Small intestine (tissue), 7 donors: Measurements from ENCODE around the gene GLT8D2. TPM values are rescaled to one million over a fixed set of nuclear protein-coding genes. Genes with fewer than 3 reads are reported as not detected.

Experiments used
- DNase-seq, 2 donors: peaks; one replicate each; pipeline versions ENCODE4 v3.0.0 to v3.0.0-alpha.2; 2013
- FAIRE-seq: peaks from 2 replicates; lab custom pipeline; 2012; peaks lifted over from hg19 to GRCh38; lab: Jason Lieb, UNC
- H3K27ac ChIP-seq, 3 donors: one replicate each; pipeline ENCODE4 v1.5.1; 2013; ENCODE audit warnings: low read length in 2 of 3, mild to moderate bottlenecking in 2 of 3, control low read depth in 1 of 3, inconsistent platforms in 1 of 3, low read depth in 1 of 3, moderate library complexity in 1 of 3
- H3K27me3 ChIP-seq, 3 donors: one replicate each; pipeline ENCODE4 v1.6.1; 2013; ENCODE audit warnings: low read length in 3 of 3, inconsistent platforms in 1 of 3; ENCODE audit not compliant: control insufficient read depth in 3 of 3, insufficient read depth in 3 of 3
- H3K36me3 ChIP-seq, 3 donors: one replicate each; pipeline ENCODE4 v1.6.1; 2013; ENCODE audit warnings: low read length in 3 of 3, inconsistent platforms in 1 of 3, low read depth in 1 of 3, mild to moderate bottlenecking in 1 of 3, moderate library complexity in 1 of 3; ENCODE audit not compliant: control insufficient read depth in 3 of 3, insufficient read depth in 2 of 3
- H3K4me1 ChIP-seq, 3 donors: one replicate each; pipeline ENCODE4 v1.6.1; 2013; ENCODE audit warnings: low read length in 2 of 3, inconsistent platforms in 1 of 3, low read depth in 1 of 3, mild to moderate bottlenecking in 1 of 3, moderate library complexity in 1 of 3; ENCODE audit not compliant: control insufficient read depth in 3 of 3, insufficient read depth in 2 of 3
- H3K4me3 ChIP-seq, 3 donors: one replicate each; pipeline ENCODE4 v1.5.1; 2013; ENCODE audit warnings: low read length in 3 of 3, control low read depth in 1 of 3, inconsistent platforms in 1 of 3, low read depth in 1 of 3, mild to moderate bottlenecking in 1 of 3, moderate library complexity in 1 of 3
- H3K9me3 ChIP-seq, 2 donors: one replicate each; pipeline ENCODE4 v1.6.1; 2013; ENCODE audit warnings: low read depth in 1 of 2, low read length in 1 of 2; ENCODE audit not compliant: control insufficient read depth in 2 of 2, insufficient read depth in 1 of 2
- WGBS, 3 donors: extraction: QIAGEN DNeasy Blood & Tissue Kit; methylation state at CpG; one replicate each; pipeline ENCODE4 v1.1.7; 2013; 5-methylcytosine and 5-hydroxymethylcytosine counted together
- polyA plus RNA-seq, 4 donors: library from polyadenylated mRNA; stranded (reverse) in 3 of 4; unstranded in 1 of 4; fragments of 200-250 nt in 3 of 4; fragments of 120-200 nt in 1 of 4; gene quantifications; one replicate each; pipeline versions ENCODE4 v1.2.1 to v1.2.3, GENCODE V29; 2013
- donor health status: healthy with polysubstance abuse.
- donor health status: control.
- donor health status: control.
- donor health status: Bipolar disorder and iron deficiency.
- donor health status: healthy.

GLT8D2 gene
- polyA plus RNA-seq, 4 donors, result 0.54 to 10.9 (median 5.2) TPM; not detected in 1

GRCh38 chr12:103965590-103966504, 84.1 kb downstream of the GLT8D2 start, which contains the start of gene TDG:
Gene TDG, plus strand, starts transcription at chr12:103965872. Its CDS starts 166 bp downstream, at chr12:103966038.
- WGBS, 3 donors, result 4 to 9% (median 5%) methylated on average over 45 to 64 of the region's 64 CpGs
- H3K27ac ChIP-seq, result peak within 1 kb of the TSS; percentile 91 to 97 (median 95)
- no peaks in the 10 kb centered on the region for H3K27me3 ChIP-seq
- DNase-seq (peak; percentile 98), FAIRE-seq (no peak)
- H3K4me1 ChIP-seq, result peaks cover 0 to 9% (median 7%) of the 10 kb centered on the region in 3 donors
- peak within 1 kb of the TSS; percentile 69 to 77 (median 69) for H3K4me3 ChIP-seq
- no peaks in the 10 kb centered on the region for H3K9me3 ChIP-seq
- peaks cover 0 to 7% (median 4%) of the 10 kb centered on the region in 3 donors for H3K36me3 ChIP-seq

GRCh38 chr12:103965255-103965589, 84.8 kb downstream of the GLT8D2 start:
- 0 to 1% (median 0%) methylated on average over 11 of the region's 11 CpGs for WGBS, 3 donors
- H3K4me3 ChIP-seq, result peak overlapping the region; percentile 69 to 77 (median 69)
- no peak for FAIRE-seq

GRCh38 chr12:103964805-103965204, 85.2 kb downstream of the GLT8D2 start:
- 10 to 13% (median 12%) methylated on average over 3 of the region's 3 CpGs for WGBS, 3 donors
- DNase-seq, result peak; percentile 15 to 45
- peaks cover 0 to 4% (median 3%) of the 10 kb centered on the region in 3 donors for H3K36me3 ChIP-seq
- H3K27ac ChIP-seq, result peak overlapping the region in 2 of 3 donors; percentile 95 to 97
- peak overlapping the region; percentile 69 to 77 (median 69) for H3K4me3 ChIP-seq
- H3K27me3 ChIP-seq, result no peaks in the 10 kb centered on the region
- no peaks in the 10 kb centered on the region for H3K9me3 ChIP-seq
- no peak for FAIRE-seq
- H3K4me1 ChIP-seq, result peaks cover 0 to 9% (median 7%) of the 10 kb centered on the region in 3 donors

More at GRCh38 chr12:103965255-103965589, 84.8 kb downstream of the GLT8D2 start:
- Histone ChIP-seq H3K27me3 (no peaks in the 10 kb centered on the region), H3K36me3 (peaks cover 0 to 5% (median 4%) of the 10 kb centered on the region in 3 donors), H3K4me1 (peaks cover 0 to 9% (median 7%) of the 10 kb centered on the region in 3 donors), H3K9me3 (no peaks in the 10 kb centered on the region), H3K27ac (peak overlapping the region; percentile 91 to 97 (median 95))
- no peak for DNase-seq

DNA sequence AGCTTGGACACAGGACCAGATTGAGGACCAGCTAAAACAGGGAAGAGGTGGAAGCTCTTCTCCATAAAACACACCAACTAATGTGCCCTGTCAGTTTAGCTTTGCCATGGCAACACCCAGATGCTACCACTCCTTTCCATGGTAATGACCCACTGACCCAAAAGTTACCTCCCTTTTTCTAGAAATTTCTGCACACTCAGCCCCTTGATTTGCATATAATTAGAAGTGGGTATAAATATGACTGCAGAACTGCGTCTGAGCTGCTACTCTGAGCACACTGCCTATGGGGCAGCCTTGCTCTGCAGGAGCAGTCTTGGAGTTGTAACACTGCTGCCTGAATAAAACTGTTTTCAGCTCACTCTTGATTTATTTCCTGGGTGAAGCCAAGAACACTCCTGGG, 87.5 kb downstream of the GLT8D2 start:
- Histone ChIP-seq H3K9me3 (no peaks in the 10 kb centered on the region), H3K27ac (no peak overlapping the region), H3K36me3 (no peaks in the 10 kb centered on the region), H3K4me1 (peaks cover 0 to 7% (median 0%) of the 10 kb centered on the region in 3 donors), H3K4me3 (no peak overlapping the region), H3K27me3 (no peaks in the 10 kb centered on the region)
- DNase-seq (no peak), FAIRE-seq (no peak)
- 33 to 41% (median 38%) methylated on average over 1 of the region's 1 CpG for WGBS, 3 donors

DNA sequence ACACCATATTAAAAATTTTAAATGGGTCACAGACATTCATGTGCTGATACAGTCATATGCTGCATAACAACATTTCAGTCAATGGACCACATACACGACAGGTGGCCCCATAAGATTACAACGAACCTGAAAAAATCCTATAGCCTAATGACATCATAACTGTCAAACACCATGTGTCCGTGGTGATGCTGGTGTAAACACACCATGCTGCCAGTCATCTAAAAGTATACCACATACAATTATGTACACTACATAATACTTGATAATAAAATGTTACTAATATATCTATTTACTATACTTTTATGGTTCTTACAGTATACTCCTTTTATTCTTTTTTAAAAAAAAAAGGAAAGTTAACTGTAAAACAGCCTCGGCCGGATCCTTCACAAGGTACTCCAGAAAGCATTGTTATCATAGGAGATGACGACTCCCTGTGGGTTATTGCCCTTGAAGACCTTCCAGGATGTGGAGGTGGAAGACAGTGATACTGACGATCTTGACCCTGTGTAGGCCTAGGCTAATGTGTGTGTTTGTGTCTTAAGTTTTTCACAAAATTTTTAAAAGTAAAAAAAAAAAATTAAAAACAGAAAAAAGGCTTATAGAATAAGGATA, 89.3 kb downstream of the GLT8D2 start:
- no peak overlapping the region for H3K27ac ChIP-seq
- H3K4me1 ChIP-seq, result peaks cover 5% of the 10 kb centered on the region in 3 donors
- no peak for DNase-seq
- FAIRE-seq, result no peak
- H3K27me3 ChIP-seq, result no peaks in the 10 kb centered on the region
- WGBS, 3 donors, result 38 to 57% (median 44%) methylated on average over 7 of the region's 7 CpGs
- no peaks in the 10 kb centered on the region for H3K9me3 ChIP-seq
- H3K36me3 ChIP-seq, result no peaks in the 10 kb centered on the region
- no peak overlapping the region for H3K4me3 ChIP-seq

- WGBS, 3 donors, result 13 to 46% (median 34%) methylated on average over 1 of the region's 1 CpG
- Histone ChIP-seq H3K4me1 (peaks cover 2 to 8% (median 5%) of the 10 kb centered on the region in 3 donors), H3K4me3 (no peak overlapping the region), H3K27me3 (no peaks in the 10 kb centered on the region), H3K9me3 (no peaks in the 10 kb centered on the region), H3K27ac (no peak overlapping the region), H3K36me3 (peaks cover under 1 to 7% (median 2%) of the 10 kb centered on the region in 3 donors)
- no peak for DNase-seq
- no peak for FAIRE-seq
These were observed 91.4 kb downstream of the GLT8D2 start for GRCh38 chr12:103958621-103959020.

GRCh38 chr12:103957865-103958388, 92.1 kb downstream of the GLT8D2 start:
- Histone ChIP-seq H3K27ac (peak overlapping the region; percentile 54 to 86 (median 80)), H3K27me3 (no peaks in the 10 kb centered on the region), H3K36me3 (peaks cover 3 to 11% (median 8%) of the 10 kb centered on the region in 3 donors), H3K9me3 (no peaks in the 10 kb centered on the region), H3K4me1 (peaks cover 2 to 8% (median 5%) of the 10 kb centered on the region in 3 donors), H3K4me3 (peak overlapping the region in 1 of 3 donors; percentile 95)
- FAIRE-seq (no peak), DNase-seq (no peak)
- WGBS, 3 donors, result 88 to 93% (median 89%) methylated on average over 7 of the region's 7 CpGs

- H3K9me3 ChIP-seq, result no peaks in the 10 kb centered on the region
- FAIRE-seq (no peak), DNase-seq (no peak)
- whole genome bisulfite sequencing, 3 donors, result 0 to 1% (median 1%) methylated on average over 29 to 31 of the region's 31 CpGs
- no peaks in the 10 kb centered on the region for H3K27me3 ChIP-seq
- peak overlapping the region; percentile 47 to 86 (median 80) for H3K27ac ChIP-seq
- H3K36me3 ChIP-seq, result peaks cover 5 to 14% (median 12%) of the 10 kb centered on the region in 3 donors
- peaks cover 2 to 8% (median 5%) of the 10 kb centered on the region in 3 donors for H3K4me1 ChIP-seq
- H3K4me3 ChIP-seq, result peak overlapping the region; percentile 62 to 95 (median 64)
These were observed 93.4 kb downstream of the GLT8D2 start for GRCh38 chr12:103956509-103957027.
